ENCODE results near the gene CETP. TPM values are rescaled to one million over a fixed set of nuclear protein-coding genes. Genes with fewer than 3 reads are reported as not detected.

CETP gene
- total RNA-seq, 4 donors from 2014 or later: not detected

DNA sequence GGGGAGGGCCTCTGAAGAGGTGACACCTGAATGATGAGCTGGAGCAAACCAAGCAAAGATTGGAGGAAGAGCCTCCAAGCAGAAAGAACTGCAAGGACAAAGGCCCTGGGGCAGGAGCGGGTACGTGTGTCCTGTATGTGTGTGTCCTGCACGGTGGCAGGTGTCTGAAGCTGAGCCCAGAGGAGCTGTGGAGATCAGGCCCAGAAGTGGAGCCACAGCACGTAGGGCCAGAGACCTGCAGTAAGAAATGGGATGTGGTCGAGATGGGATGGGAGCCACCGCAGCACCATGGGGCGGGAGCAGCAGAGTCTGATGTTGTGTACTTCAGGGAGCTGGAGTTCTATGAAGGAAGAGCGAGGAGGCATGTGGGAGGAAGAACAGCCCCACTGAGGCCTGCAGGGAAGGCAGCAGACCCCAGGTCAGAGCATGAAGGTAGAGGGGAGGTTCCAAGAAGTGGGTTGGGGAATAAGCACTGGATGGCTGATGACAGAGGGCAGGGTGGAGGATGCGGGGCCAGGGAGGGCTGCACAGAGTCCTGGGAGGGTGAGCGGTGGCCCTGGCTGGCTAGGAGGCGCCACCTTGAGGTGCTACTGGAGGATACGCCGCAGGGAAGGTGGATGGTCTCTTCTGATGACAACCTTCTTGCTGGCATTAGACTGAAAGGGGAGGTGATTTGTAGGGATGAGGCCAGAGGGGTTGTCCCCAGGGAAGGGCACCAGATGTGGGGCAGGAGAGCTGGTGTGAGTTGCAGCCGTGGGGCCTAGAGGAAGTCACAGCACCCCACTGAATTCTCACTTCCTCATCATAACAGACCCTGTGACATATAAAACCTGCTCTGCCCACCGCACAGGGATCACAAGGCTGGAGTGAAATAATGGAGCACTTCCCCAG lies 10.6 kb upstream of the CETP start:
- TF ChIP-seq POLR2A (IDR thresholded peaks at IDR 0.05): no peak
- TF ChIP-seq, protein P1, sequence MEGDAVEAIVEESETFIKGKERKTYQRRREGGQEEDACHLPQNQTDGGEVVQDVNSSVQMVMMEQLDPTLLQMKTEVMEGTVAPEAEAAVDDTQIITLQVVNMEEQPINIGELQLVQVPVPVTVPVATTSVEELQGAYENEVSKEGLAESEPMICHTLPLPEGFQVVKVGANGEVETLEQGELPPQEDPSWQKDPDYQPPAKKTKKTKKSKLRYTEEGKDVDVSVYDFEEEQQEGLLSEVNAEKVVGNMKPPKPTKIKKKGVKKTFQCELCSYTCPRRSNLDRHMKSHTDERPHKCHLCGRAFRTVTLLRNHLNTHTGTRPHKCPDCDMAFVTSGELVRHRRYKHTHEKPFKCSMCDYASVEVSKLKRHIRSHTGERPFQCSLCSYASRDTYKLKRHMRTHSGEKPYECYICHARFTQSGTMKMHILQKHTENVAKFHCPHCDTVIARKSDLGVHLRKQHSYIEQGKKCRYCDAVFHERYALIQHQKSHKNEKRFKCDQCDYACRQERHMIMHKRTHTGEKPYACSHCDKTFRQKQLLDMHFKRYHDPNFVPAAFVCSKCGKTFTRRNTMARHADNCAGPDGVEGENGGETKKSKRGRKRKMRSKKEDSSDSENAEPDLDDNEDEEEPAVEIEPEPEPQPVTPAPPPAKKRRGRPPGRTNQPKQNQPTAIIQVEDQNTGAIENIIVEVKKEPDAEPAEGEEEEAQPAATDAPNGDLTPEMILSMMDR (IDR thresholded peaks at IDR 0.05 in 4 of 5, conservative IDR thresholded peaks at IDR 0.05 in 1 of 5): peak in 4 of 5 experiments; percentile 18 to 58 (median 40)
- Histone ChIP-seq H3K27ac (no peak overlapping the region), H3K9me3 (no peaks in the 10 kb centered on the region), H3K4me3 (no peak overlapping the region), H3K36me3 (peaks cover 0 to 8% of the 10 kb centered on the region in 2 donors), H3K4me1 (no peaks in the 10 kb centered on the region), H3K27me3 (no peaks in the 10 kb centered on the region)
- intact Hi-C loops (cut with DNase I; ENCODE audit: low total_unique reads): loop anchor here (1.0 kb wide), 1 partner anchor 84 kb away; no protein-coding TSS in a partner anchor
- in situ Hi-C loops (cut with MboI; ENCODE audit: low sequenced_read_pairs in 4 of 4): loop anchor here in 3 of 4 donors (10.0 kb wide), 2 partner anchors 76 to 86 kb away; partner anchors contain the start of gene SLC12A3 (in 2 of the 3)
- DNase-seq (peak in 1 of 2 donors; percentile 43), ATAC-seq (peak; percentile 42 to 55)

DNA sequence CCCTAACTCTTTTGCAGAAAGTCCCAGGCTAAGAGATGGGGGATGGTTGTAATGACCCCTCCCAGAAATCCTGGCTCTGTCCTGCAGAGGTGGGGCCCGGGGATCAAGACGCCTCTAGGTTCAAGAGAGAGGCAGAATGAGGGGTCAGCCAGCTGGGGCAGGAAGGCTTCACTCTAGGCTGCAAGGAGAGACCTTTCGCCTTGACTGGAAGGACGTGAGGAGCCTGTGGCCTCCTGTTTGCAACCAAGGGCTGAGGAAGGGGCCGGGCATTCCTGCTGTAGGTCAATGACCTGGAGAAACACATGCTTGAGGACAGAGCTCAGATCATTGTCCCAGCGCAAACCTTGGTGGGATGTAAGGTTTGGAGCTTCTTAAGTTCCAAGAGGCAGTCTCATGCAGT lies 8.7 kb upstream of the CETP start:
- in situ Hi-C loops (cut with MboI; ENCODE audit: low sequenced_read_pairs in 4 of 4): loop anchor here in 3 of 4 donors (10.0 kb wide), 2 partner anchors 78 to 88 kb away; partner anchors contain the start of gene SLC12A3 (in 2 of the 3)
- intact Hi-C loops (cut with DNase I; ENCODE audit: low total_unique reads): no loop called here

DNA sequence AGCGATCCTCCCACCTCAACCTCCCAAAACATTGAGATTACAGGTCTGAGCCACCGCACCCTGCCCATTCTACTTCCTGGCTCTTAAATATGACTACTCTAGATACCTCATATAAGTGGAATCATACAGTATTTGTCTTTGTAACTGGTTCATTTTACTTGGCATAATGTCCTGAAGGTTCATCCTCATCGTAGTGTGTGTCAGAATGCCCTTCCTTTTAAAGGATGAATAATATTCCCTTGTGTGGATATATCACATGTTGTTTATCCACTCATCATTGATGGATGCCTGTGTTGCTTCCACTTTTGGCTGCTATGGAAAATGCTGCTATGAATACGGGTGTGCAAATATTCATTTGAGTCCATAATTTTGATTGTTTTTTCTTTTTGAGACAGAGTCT lies 5.7 kb upstream of the CETP start:
- in situ Hi-C loops (cut with MboI; ENCODE audit: low sequenced_read_pairs in 4 of 4): loop anchor here in 3 of 4 donors (10.0 kb wide), 2 partner anchors 81 to 91 kb away; partner anchors contain the start of gene SLC12A3 (in 2 of the 3)
- Histone ChIP-seq H3K4me3 (no peak overlapping the region), H3K36me3 (no peaks in the 10 kb centered on the region), H3K27me3 (no peaks in the 10 kb centered on the region), H3K27ac (no peak overlapping the region), H3K9me3 (no peaks in the 10 kb centered on the region), H3K4me1 (no peaks in the 10 kb centered on the region)
- ATAC-seq (no peak), DNase-seq (no peak)
- intact Hi-C loops (cut with DNase I; ENCODE audit: low total_unique reads): no loop called here
- TF ChIP-seq, protein P1 (IDR thresholded peaks at IDR 0.05 in 4 of 5, conservative IDR thresholded peaks at IDR 0.05 in 1 of 5): no peak
- TF ChIP-seq POLR2A (IDR thresholded peaks at IDR 0.05): no peak

More for the DNA sequence above, 8.7 kb upstream of the CETP start:
- no peak overlapping the region for H3K4me3 ChIP-seq
- no peak overlapping the region for H3K27ac ChIP-seq
- DNase-seq (no peak), ATAC-seq (no peak)
- H3K27me3 ChIP-seq: no peaks in the 10 kb centered on the region
- no peaks in the 10 kb centered on the region for H3K4me1 ChIP-seq
- TF ChIP-seq POLR2A (IDR thresholded peaks at IDR 0.05): no peak
- TF ChIP-seq, protein P1 (IDR thresholded peaks at IDR 0.05 in 4 of 5, conservative IDR thresholded peaks at IDR 0.05 in 1 of 5): no peak
- H3K36me3 ChIP-seq: no peaks in the 10 kb centered on the region
- H3K9me3 ChIP-seq: no peaks in the 10 kb centered on the region

DNA sequence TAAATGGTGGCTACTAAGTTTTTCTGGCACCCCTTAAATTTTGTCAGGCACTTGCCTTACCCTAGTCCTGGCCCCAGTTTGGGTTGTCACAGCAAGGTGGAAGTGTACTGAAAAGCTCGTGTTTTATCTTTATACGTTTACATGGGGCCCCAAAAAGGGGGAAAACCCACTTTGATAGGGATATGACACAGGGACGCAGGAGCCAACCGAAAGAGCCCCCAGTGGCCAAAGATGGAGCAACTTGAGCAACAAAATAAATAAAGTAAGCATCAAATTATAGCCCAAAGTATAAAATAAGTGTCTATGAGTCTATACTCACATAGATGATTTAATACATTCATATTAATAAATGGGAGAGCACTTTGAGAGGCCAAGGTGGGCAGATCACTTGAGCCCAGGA lies 5.0 kb upstream of the CETP start:
- intact Hi-C loops (cut with DNase I; ENCODE audit: low total_unique reads): no loop called here

More for the DNA sequence above, 5.0 kb upstream of the CETP start:
- in situ Hi-C loops (cut with MboI; ENCODE audit: low sequenced_read_pairs in 4 of 4): loop anchor here in 3 of 4 donors (10.0 kb wide), 2 partner anchors 82 to 92 kb away; partner anchors contain the start of gene SLC12A3 (in 2 of the 3)
- Histone ChIP-seq H3K4me1 (peaks cover 0 to 6% of the 10 kb centered on the region in 2 donors), H3K27ac (no peak overlapping the region), H3K9me3 (no peaks in the 10 kb centered on the region), H3K27me3 (no peaks in the 10 kb centered on the region), H3K4me3 (no peak overlapping the region), H3K36me3 (no peaks in the 10 kb centered on the region)
- ATAC-seq: no peak
- TF ChIP-seq POLR2A (IDR thresholded peaks at IDR 0.05): no peak
- TF ChIP-seq, protein P1 (IDR thresholded peaks at IDR 0.05 in 4 of 5, conservative IDR thresholded peaks at IDR 0.05 in 1 of 5): no peak
- no peak for DNase-seq
